Medulla oblongata (tissue), 1 donor: ENCODE data around the gene MORN4.
"Not testable (repeated sequence)": the region's sequence is repeated elsewhere in the genome, so short reads cannot be mapped to it uniquely, and the experiment has no call there.

ENCODE experiments used
- DNase-seq: peaks from one replicate; pipeline ENCODE4 v3.0.0-alpha.2; 2015; ENCODE audit errors: extremely low spot score

Gene MORN4

GRCh38 chr10:97632949-97633884 is at the start of gene MORN4:
TSS of gene MORN4 (minus strand) at chr10:97633500. CDS start at chr10:97619653, 13,847 bp downstream.
- DNase-seq: peak; percentile 95

GRCh38 chr10:97682042-97682441 is 48.7 kb upstream of the MORN4 start:
- no peak for DNase-seq

- DNase-seq: no peak
These were observed 46.3 kb upstream of the MORN4 start for GRCh38 chr10:97679594-97679993.

GRCh38 chr10:97676770-97677581 is 43.7 kb upstream of the MORN4 start:
- DNase-seq: peak; percentile 54

- no peak for DNase-seq
These were observed 41.9 kb upstream of the MORN4 start for GRCh38 chr10:97675222-97675621.

GRCh38 chr10:97673736-97674525 is 40.6 kb upstream of the MORN4 start:
- DNase-seq: no peak

GRCh38 chr10:97669571-97669970 is 36.3 kb upstream of the MORN4 start:
- DNase-seq: no peak

GRCh38 chr10:97667463-97667862 is 34.2 kb upstream of the MORN4 start:
- no peak for DNase-seq

GRCh38 chr10:97666992-97667391 is 33.7 kb upstream of the MORN4 start:
- DNase-seq: no peak

GRCh38 chr10:97664282-97664850 is 31.1 kb upstream of the MORN4 start:
- no peak for DNase-seq

GRCh38 chr10:97659589-97659988 is 26.3 kb upstream of the MORN4 start:
- no peak for DNase-seq

GRCh38 chr10:97656777-97657176 is 23.5 kb upstream of the MORN4 start:
- DNase-seq: no peak

GRCh38 chr10:97651773-97652172 is 18.5 kb upstream of the MORN4 start:
- DNase-seq: no peak

- DNase-seq: peak; percentile 42
These were observed 17.4 kb upstream of the MORN4 start for GRCh38 chr10:97650726-97651125.

GRCh38 chr10:97649405-97649750 is 16.1 kb upstream of the MORN4 start:
- not testable (repeated sequence) for DNase-seq

GRCh38 chr10:97648562-97649404 is 15.5 kb upstream of the MORN4 start:
- DNase-seq: peak; percentile 77

- DNase-seq: peak; percentile 18
These were observed 14.3 kb upstream of the MORN4 start for GRCh38 chr10:97647556-97647955.

GRCh38 chr10:97644936-97645335 is 11.6 kb upstream of the MORN4 start:
- DNase-seq: no peak

- DNase-seq: no peak
These were observed 10.2 kb upstream of the MORN4 start for GRCh38 chr10:97643441-97643985.

- DNase-seq: not testable (repeated sequence)
These were observed 9.3 kb upstream of the MORN4 start for GRCh38 chr10:97642471-97643159.
